ENCODE data around the gene LRRC8A.
A peak's percentile ranks its signal among the peaks of the same experiment; 100 is the strongest.
"Not testable (repeated sequence)": the region's sequence is repeated elsewhere in the genome, so short reads cannot be mapped to it uniquely, and the experiment has no call there.

Gene LRRC8A

GRCh38 chr9:128881884-128882676 is at the start of gene LRRC8A, which contains the start of gene KYAT1:
Gene LRRC8A (plus strand): TSS chr9:128882133. CDS start chr9:128907165, 25,032 bp downstream.
Gene KYAT1 (minus strand): TSS chr9:128881950. CDS start chr9:128845405, 36,545 bp downstream.
- DNase-seq = peak; percentile 99

- no peak for DNase-seq
These were observed 48.2 kb upstream of the LRRC8A start for GRCh38 chr9:128833696-128834095.

DNA sequence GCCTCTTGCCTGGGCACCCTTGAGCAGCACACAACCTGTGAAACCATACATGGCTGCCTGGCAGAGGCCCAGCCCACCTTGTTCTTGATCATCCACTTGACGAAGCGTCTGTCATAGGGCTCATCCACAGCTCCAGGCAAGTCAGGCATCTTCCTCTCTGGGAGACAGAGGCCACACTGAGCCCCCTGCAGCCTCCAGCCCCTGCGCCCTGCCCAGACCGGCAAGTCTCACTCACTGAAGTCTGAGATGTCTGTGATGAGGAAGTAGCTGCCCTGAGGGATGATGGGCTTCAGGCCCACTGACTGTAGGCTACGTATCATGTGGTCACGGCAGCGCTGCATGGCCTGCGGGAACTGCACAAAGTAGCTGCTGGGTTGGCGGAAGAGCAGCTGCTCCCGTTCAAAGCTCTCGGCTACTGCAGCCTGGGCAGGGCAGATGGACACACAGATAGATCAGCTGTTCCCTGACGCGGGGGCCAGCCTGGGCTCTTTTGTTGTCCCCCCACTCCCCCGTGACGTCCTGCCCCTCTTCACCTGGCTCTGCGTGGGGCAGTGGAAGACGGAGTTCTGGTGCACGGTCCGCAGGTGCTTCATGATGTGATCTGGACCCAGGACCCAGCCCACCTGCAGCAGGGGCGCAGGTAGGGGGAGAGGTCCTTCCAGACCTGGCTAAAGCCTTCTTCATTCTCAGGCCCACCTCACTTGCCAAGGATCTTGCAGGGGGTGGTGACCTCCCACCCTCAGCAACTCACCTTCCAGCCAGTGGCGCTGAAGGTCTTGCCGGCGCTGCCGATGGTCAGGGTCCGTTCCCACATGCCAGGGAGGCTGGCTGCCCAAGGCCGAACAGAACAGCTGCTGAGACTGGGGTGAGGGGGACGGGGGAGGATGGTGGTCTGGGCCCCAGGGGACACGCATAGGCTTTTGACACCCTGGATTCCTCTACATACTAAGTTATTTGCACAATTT is 46.4 kb upstream of the LRRC8A start:
- DNase-seq = no peak

DNA sequence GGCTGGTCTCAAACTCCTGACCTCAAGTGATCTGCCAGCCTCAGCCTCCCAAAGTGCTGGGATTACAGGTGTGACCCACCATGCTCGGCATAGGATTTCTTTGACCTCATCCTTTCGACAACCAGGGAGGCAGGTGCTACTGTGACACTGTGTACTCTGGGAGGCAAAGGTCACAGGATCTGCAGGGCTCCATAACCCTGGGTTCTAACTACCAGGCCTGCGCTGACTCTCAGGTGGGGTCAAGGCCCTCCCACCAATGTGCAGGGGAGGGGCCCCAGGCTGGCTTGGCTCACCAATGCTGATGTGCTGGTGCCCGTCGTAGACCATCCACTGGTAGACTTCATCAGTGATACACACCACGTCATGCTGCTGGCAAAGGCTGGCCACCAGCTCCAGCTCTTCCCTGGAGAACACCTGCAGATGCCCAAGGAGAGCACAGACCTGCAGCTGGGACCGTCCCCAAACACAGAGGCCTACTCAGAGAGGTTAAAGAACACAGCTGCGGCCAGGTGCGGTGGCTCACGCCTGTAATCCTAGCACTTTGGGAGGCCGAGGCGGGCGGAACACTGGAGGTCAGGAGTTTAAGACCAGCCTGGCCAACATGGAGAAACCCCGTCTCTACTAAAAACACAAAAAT is 45.3 kb upstream of the LRRC8A start:
- no peak for DNase-seq

- DNase-seq = no peak
These were observed 43.6 kb upstream of the LRRC8A start for GRCh38 chr9:128838338-128838737.

DNA sequence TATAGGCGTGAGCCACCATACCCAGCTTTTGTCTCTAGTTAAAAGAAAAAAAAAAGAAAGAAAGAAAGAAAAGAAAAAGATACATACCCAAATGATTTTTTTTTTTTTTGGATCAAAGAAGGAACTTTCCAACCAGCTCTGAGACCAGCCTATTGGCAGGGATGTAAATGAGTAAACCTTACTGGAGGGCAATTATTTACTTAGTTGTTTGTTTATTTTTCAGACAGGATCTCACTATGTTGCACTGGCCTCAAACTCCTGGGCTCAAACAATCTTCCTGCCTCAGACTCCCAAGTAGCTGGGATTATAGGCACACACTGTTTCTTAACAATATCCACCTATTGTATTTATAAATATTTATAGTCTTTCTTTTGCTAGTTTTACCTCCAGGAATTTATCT is 41.4 kb upstream of the LRRC8A start:
- DNase-seq = no peak

DNA sequence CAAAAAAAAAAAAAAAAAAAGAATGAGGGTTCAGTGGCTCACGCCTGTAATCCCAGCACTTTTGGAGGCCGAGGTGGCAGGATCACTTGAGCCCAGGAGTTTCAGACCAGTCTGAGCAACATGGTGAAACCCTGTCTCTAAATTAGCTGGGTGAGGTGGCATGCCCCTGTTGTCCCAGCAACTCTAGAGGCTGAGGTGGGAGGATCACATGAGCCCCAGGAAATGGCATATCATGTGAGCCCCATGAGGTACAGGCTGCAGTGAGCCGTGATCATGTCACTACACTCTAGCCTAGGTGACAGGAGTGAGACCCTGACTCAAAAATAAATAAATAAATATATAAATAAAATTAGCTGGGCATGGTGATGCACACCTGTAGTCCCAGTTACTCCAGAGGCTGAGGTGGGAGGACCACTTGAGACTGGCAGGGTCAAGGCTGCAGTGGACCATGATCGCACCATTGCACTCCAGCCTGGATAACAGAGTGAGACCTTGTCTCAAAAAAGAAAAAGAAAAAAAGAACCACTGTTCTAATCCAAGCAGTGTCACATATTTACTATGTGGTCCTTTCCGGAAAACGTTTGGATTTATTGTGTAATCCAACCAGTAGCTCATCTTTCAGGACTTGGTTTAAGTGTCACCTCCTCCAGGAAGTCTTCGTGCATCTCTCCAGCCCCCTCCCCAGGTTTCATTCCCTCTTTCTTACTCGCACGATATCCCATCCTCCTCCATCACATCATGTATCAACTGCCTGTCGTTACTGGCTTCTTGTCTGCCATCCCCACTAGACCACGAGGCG is 40.0 kb upstream of the LRRC8A start:
- no peak for DNase-seq

DNA sequence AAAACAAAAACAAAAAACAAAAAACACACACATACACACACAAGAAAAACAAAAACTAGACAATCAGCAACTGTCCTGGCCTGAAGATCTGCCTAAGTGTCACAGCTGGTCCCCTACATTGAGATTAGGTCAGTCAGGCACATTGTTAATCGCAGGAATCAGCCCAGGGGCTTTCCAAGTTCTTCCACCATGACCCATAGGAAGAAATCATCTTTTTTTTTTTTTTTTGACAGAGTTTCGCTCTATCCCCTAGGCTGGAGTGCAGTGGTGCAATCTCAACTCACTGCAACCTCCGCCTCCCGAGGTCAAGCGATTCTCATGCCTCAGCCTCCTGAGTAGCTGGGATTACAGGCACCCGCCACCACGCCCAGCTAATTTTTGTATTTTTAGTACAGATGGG is 38.8 kb upstream of the LRRC8A start:
- not testable (repeated sequence) for DNase-seq

DNA sequence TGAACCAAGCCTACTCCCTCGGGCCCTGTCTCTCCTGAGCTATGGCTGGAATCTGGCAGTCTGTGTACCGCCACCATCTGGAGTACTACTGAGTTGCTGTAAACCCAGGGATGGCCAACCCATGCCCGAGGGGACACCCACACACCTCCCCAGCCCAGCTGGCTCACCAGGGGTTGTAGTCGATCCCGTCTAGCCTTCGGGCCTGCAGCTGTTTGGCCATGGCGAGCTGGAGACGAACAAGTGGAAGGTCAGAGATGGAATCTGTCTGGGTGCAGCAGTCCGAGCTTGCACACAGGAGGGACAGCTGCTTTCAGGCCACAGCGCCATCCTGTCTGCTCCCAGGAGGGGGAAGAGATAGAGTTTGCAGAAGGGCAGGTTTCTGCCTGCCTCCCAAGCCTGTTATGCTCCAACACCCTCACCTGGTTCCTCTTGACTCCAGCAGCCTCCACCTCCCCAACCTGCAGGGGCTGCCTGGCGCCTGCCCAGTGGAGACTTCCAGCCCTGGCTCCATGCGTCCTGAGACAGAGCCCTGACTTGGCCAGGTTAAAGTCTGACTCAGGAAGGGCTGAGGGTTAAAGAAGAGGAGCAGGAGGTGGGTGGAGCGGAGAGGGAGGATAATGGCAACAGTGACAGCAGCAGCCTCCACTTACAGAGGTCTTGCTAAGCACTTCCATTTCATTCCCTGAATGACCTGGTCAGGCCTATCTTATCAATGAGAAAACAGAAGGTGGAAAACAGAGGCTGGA is 36.6 kb upstream of the LRRC8A start:
- DNase-seq = peak; percentile 20

- DNase-seq = no peak
These were observed 35.3 kb upstream of the LRRC8A start for GRCh38 chr9:128846680-128847030.

DNA sequence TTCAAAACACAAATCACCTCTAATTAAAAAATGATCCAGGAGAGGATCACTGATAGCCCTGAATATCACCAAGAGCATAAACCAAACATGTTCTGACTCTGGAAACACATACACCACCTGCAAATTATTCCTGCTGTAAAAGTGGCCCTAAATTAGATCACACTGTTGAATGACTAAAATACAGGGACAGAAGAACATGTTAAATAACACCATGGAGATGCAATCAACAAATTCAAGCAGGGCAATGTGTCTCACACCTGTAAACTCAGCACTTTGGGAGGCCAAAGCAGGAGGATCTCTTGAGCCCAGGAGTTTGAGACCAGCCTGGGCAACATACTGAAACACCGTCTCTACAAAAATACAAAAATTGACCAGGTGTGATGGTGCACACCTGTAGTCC is 34.1 kb upstream of the LRRC8A start:
- no peak for DNase-seq

DNA sequence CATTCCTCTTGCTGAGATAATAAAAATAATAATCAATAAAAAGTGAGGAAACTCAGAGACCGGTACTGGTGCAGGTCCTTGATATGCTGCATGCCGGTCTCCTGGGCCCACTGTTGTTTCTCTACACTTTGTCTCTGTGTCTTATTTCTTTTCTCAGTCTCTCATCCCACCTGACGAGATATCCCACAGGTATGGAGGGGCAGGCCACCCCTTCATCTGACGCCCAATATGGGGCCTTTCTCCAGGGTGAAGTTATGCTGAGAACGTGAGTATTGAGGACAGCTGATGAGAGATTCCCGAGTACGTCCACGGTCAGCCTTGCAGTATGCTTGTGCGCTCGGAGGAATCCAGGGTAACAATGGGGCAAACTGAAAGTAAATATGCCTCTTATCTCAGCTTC is 30.9 kb upstream of the LRRC8A start:
- not testable (repeated sequence) for DNase-seq

DNA sequence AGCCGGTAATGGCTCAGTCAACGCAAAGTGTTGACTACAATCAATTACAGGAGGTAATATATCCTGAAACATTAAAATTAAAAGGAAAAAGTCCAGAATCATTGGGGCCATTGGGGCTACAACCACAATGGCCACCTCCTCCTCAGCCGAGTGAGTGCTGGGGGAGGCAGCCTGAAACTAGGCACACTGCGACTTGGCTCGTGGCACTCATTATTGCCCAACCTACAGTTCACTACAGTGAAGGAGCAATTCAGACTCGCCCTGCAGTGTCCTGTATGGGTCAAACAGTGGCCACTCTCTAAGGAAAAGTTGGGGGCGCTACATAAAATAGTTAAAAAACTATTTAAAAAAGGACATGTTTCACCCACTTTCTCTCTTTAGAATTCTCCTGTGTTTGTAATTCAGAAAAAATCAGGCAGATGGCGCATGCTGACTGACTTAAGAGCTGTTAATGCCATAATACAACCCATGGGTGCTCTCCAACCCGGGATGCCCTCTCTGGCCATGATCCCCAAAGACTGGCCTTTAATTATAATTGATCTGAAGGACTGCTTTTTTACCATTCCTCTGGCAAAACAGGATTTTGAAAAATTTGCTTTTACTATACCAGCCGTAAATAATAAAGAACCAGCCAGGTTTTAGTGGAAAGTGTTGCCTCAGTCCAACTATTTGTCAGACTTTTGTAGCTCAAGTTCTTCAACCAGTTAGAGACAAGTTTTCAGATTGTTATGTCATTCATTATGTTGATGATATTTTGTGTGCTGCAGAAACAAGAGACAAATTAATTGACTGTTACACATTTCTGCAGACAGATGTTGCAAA is 29.9 kb upstream of the LRRC8A start:
- peak; percentile 79 for DNase-seq

- DNase-seq = not testable (repeated sequence)
These were observed 29.3 kb upstream of the LRRC8A start for GRCh38 chr9:128852646-128853045.

DNA sequence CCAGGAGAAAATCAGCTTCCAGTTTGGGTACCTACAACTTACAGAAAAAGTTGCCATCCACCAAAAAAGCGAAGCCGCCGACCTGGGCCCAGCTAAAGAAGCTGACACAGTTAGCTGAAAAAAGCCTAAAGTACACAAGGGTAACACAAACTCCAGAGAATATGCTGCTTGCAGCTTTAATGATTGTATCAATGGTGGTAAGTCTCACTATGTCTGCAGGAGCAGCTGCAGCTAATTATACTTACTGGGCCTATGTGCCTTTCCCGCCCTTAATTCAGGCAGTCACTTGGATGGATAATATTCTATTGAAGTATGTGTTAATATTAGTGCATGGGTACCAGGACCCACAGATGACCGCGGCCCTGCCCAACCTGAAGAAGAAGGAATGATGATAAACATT is 27.5 kb upstream of the LRRC8A start:
- not testable (repeated sequence) for DNase-seq

DNA sequence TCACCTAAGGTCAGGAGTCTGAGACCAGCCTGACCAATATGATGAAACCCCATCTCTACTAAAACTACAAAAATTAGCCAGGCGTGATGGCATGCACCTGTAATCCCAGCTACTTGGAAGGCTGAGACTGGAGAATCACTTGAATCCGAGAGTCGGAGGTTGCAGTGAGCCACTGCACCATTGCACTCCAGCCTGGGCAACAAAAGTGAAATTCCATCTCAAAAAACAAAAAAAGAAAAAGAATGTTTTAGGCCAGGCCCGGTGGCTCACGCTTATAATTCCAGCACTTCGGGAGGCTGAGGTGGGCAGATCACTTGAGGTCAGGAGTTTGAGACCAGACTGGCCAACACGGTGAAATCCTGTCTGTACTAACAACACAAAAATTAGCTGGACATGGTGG is 23.5 kb upstream of the LRRC8A start:
- DNase-seq = not testable (repeated sequence)

- no peak for DNase-seq
These were observed 21.0 kb upstream of the LRRC8A start for GRCh38 chr9:128860937-128861336.

DNA sequence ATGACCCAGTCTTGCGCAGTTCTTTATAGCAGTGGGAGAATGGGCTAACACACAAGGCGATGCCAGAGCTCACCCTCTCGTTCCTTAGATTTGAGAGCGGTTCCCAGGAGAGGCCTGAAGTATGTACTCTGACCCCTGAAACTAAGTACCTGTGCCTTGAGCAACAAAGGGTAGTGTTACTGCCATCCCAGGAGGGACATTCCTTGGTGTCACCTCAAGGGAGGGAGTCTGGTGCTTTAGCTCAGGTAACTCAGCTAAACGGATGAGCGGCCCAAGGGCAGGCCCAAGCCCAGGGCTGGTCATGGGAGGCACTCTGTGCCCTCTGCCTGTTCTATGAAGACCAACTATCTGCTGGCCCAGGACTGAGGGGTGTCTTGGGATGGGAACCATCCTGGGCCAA is 20.4 kb upstream of the LRRC8A start:
- DNase-seq = no peak

DNA sequence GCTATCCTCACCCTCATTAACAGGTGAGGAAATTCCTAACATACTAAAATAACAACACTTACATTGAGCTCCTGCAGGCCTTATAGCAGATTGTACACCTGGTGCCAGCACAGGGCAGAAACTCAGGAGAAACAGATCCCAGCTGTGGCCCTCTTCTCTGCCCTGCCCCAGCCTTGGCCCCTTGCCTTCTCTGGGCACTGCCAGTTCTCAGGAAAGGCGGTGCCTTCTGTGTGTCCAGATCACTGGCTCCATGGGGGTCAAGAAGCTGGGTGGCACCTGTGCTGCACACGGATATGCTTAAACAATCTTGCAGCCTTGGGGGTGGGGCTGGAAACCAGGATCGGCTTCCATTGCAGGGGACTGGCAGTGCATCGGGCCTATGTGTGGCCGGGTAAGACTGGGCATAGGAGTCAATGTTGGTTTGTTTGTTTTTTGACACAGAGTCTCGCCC is 19.5 kb upstream of the LRRC8A start:
- DNase-seq = no peak

GRCh38 chr9:128863647-128864046 is 18.3 kb upstream of the LRRC8A start:
- peak; percentile 89 for DNase-seq
